Pulmonary artery endothelial cell (primary cell): ENCODE results near the gene OTOS. TPM values are rescaled to one million over a fixed set of nuclear protein-coding genes. Genes with fewer than 3 reads are reported as not detected.

Experiments used
- DNase-seq: peaks from one replicate; pipeline ENCODE4 v3.0.0-alpha.2; 2011; ENCODE audit warnings: low read depth, low spot score
- total RNA-seq: library from RNA; depleted of rRNA; stranded (reverse); fragments of >200 nt; gene quantifications from 2 replicates; pipeline ENCODE4 v1.2.3, GENCODE V29; 2014

OTOS gene
- total RNA-seq, 1 donor from 2014 or later = not detected

- no peak for DNase-seq
Measured at GRCh38 chr2:240123821-240124650, 16.4 kb downstream of the OTOS start.

GRCh38 chr2:240121675-240122074 is 18.8 kb downstream of the OTOS start:
- no peak for DNase-seq

DNA sequence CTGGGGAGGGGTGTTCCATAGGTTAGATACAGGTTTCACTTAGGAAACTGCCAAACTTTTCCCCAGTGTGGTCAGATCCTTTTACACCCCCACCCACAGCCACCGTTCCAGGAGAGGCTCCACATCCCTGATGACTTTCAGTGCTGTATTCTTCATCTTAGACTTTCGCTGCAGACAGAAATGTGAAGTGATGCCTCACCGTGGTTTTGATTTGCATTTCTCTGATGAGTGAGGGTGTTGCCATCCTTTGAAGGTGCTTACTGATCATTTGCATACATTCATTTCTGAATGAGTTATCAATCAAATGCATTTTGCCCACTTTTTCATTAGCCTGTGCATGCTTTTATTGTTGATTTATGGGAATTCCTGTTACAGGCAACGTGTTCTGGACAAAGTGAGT is 19.3 kb downstream of the OTOS start:
- DNase-seq = no peak

DNA sequence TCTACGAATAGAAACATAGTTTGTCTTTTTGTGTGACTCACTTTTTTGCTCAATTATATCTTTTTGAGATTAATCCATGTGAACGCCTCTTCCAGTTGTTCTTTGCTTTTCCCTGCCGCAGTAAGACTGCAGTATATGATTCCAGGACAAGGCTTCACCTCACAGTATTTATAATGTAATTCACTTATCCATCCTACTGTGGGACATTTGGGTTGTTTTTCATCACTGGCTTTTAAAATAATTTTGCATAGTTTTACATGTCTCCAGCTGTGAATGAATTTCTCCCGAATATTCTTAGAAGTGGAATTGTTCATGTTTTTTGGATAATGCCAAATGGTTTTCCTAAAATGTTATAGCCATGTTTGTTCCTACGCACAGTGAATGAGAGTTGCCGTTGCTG is 26.2 kb downstream of the OTOS start:
- DNase-seq = no peak

DNA sequence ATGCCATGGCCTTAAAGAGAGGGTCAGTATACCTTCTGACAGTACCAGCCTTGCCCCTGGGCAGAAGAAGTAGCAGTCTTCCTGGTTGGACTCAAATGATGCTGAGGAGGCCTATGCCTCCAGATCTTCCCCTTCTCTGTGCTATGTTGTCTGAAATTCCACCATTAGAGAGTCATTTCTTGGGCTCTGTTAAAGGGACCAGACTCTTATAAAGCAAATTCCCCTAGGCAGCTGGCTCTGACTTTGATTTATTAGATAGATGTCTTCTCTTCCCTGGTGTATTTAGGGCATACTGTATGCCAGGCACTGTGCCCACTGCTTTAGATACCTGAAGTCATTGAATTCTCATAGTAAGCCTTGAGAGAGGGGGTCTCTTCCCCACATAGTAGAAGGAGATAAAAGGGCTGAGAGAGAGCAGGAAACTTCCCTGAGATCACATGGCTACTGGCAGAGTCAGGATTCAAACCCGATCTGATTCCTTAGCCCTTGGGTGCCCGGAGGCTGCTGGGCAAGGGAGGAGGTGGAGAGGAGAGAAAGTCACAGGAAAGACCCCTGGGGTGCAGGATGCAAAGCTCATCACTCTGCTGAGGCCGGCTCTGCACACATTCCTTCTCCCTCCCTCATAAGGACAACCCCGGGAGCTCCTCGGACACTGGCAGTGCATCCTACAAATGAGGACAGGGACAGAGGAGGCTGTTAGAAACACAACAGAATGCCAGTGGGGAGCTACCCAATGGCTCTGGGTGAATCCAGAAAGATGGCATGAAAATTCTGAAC is 27.4 kb downstream of the OTOS start:
- no peak for DNase-seq

DNA sequence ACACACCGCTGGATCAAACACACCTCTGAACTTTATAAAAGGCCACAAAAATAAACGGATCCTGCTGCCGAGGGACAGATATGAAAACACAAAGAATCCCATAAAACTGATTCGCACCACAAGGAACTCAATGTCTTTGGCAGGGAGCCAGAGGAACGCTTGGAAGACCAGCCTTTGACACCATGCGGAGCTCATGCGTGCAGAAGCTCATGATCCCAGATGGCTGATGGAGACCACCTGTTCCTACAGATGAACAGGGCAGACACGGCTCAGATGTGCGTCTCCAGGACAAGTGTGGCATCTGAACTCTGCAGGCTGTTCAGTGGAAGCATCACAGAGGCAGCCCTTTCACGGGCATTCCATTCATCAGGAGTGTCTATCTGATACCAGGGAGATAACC is 29.2 kb downstream of the OTOS start:
- DNase-seq = no peak

DNA sequence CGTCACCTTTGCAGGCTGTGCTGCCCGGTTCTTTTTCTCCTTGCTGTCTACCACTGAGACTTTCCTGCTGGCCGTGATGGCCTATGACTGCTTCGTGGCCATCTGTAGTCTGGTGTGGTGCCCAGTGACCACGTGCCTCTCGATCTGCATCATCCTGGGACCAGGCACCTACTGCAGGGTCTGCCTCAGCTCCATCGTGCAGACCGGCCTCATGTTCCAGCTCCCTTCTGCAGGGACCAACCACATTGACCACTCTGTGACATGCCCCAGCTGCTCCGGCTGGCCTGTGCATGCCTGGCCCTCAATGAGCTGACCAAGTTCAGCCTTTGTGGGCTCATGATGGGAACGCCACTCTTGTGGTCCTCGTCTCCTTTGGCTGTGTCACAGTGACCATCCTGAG is 31.1 kb downstream of the OTOS start:
- DNase-seq = no peak

DNA sequence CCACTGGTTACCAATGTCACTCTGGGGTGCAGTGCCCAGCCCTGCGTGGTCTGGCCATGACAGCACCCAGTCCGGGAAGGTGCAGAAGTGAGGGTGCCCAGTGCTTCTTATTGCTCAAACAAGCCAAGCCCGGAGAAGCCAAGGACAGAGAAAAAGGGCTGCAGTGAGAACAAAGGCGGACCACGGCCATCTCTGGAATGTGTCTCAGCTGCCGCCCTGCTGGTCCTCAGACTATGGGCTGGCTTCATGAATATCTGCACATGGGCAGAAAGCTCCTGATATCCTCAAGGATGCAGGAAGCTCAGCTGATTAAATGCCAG is 33.0 kb downstream of the OTOS start:
- no peak for DNase-seq

GRCh38 chr2:240106765-240107476 is 33.5 kb downstream of the OTOS start:
- no peak for DNase-seq

- DNase-seq = no peak
Measured at GRCh38 chr2:240105982-240106381, 34.5 kb downstream of the OTOS start.

- DNase-seq = no peak
Measured at GRCh38 chr2:240103136-240103535, 37.3 kb downstream of the OTOS start.

DNA sequence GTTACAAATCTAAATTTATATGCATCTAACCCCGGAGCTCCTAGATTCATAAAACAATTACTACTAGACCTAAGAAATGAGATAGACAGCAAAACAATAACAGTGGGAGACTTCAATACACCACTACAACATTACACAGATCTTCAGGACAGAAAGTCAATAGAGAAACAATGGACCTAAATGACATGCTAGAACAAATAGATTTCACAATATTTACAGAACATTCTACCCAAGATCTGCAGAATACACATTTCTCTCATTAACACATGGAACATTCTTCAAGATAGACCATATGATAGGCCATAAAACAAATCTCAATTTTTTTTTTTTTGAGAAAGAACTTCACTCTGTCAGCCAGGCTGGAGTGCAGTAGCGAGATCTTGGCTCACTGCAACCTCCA is 42.1 kb downstream of the OTOS start:
- no peak for DNase-seq

DNA sequence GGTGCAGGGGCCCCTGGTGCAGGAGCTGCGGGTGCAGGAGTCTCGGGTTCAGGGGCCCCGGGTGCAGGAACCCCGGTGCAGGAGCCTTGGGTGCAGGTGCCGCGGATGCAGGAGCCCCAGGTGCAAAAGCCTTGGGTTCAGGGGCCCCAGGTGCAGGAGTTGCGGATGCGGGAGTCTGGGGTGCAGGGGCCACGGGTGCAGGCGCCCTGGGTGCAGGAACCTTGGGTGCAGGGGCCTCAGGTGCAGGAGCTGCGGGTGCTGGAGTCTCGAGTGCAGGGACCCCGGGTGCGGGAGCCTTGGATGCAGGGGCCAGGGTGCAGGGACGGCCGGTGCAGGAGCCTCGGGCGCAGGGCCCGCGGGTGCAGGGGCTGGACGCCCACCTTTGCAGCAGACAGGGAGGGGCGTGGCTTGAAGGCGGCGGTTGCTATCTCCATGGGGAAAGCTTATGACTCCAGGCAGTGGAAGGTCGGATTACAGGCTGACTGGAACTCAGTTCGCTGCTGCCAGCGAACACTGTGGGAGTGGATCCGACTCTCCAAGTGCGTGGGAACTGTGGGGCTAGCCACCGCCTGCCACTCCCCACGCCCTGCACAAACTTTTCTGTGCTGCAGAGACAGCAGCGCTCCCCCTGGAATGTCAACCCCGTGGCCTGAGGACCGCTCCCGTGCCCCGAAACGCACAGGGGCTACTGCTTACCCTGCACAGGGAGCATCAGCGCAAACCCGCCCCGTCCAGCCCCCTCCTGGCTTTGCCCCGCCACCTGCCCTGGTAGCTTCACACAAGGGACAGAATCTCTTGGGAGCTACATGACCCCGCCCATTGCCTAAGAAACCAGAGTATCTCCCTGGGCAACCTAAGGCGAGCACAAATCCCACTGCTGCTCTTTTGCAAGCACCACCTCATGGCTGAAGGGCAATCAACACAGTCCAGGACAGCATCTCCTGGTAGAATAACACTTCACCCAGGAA is 44.6 kb downstream of the OTOS start:
- no peak for DNase-seq

- DNase-seq = no peak
Measured at GRCh38 chr2:240089306-240089705, 51.2 kb downstream of the OTOS start.

Other genes with a start within 250 kb of the OTOS start
- gene NDUFA10, start 115.3 kb downstream of the OTOS start, total RNA-seq = 103 and 144 TPM in 2 replicates
- not detected in 2 replicates for gene OR6B2, start 110.2 kb downstream of the OTOS start, total RNA-seq
- gene OR6B3, start 87.1 kb downstream of the OTOS start, total RNA-seq = not detected in 2 replicates
- gene COPS9, start 4.4 kb downstream of the OTOS start, total RNA-seq = 115 and 139 TPM in 2 replicates